H9 (cell line): Measurements from ENCODE around the gene CABLES2. TPM values are rescaled to one million over a fixed set of nuclear protein-coding genes. Genes with fewer than 3 reads are reported as not detected.

Source experiments
- DNase-seq: peaks from one replicate; pipeline ENCODE4 v3.0.0-alpha.2; 2017
- H2AFZ ChIP-seq: one replicate; pipeline ENCODE4 v1.6.1; 2013; ENCODE audit warnings: mild to moderate bottlenecking, low read length, control low read depth, moderate library complexity
- H2AK5ac ChIP-seq: 2 replicates; pipeline ENCODE4 v1.6.1; 2013; ENCODE audit warnings: low read length, control low read depth, mixed read lengths; ENCODE audit not compliant: insufficient read length
- H2BK120ac ChIP-seq: one replicate; pipeline ENCODE4 v1.6.1; 2013; ENCODE audit warnings: low read depth, mild to moderate bottlenecking, low read length, control low read depth, inconsistent platforms; ENCODE audit not compliant: poor library complexity, severe bottlenecking
- H2BK12ac ChIP-seq: 2 replicates; pipeline ENCODE4 v1.6.1; 2013; ENCODE audit warnings: low read length, control low read depth, mixed read lengths, low read depth; ENCODE audit not compliant: insufficient read length
- H2BK15ac ChIP-seq: 2 replicates; pipeline ENCODE4 v1.6.1; 2013; ENCODE audit warnings: low read depth, low read length, control low read depth
- H2BK20ac ChIP-seq: one replicate; pipeline ENCODE4 v1.6.1; 2013; ENCODE audit warnings: low read depth, mild to moderate bottlenecking, low read length, control low read depth, inconsistent platforms; ENCODE audit not compliant: poor library complexity, severe bottlenecking
- H2BK5ac ChIP-seq: 2 replicates; pipeline ENCODE4 v1.6.1; 2013; ENCODE audit warnings: low read length, control low read depth, mixed read lengths; ENCODE audit not compliant: insufficient read length
- H3K14ac ChIP-seq: 2 replicates; pipeline ENCODE4 v1.6.1; 2013; ENCODE audit warnings: low read length, control low read depth; ENCODE audit not compliant: insufficient read depth
- H3K18ac ChIP-seq: 2 replicates; pipeline ENCODE4 v1.6.1; 2013; ENCODE audit warnings: low read depth, mild to moderate bottlenecking, mixed read lengths, low read length, control low read depth; ENCODE audit not compliant: insufficient read length
- H3K23ac ChIP-seq: 2 replicates; pipeline ENCODE4 v1.6.1; 2013; ENCODE audit warnings: low read length, control low read depth, mixed read lengths, low read depth; ENCODE audit not compliant: insufficient read length
- H3K23me2 ChIP-seq: 2 replicates; pipeline ENCODE4 v1.6.1; 2013; ENCODE audit warnings: low read depth, mild to moderate bottlenecking, mixed read lengths, low read length, control low read depth; ENCODE audit not compliant: insufficient read length, poor library complexity, severe bottlenecking
- H3K27ac ChIP-seq: 2 replicates; pipeline ENCODE4 v1.5.1; 2013; ENCODE audit warnings: low read length, control low read depth, mixed read lengths, low read depth; ENCODE audit not compliant: insufficient read length
- H3K27me3 ChIP-seq: 2 replicates; pipeline ENCODE4 v1.6.1; 2013; ENCODE audit warnings: low read length, control low read depth, inconsistent platforms; ENCODE audit not compliant: insufficient read depth
- H3K4ac ChIP-seq: 2 replicates; pipeline ENCODE4 v1.6.1; 2013; ENCODE audit warnings: low read depth, mild to moderate bottlenecking, control low read depth, inconsistent platforms, low read length, moderate library complexity
- H3K4me1 ChIP-seq: 2 replicates; pipeline ENCODE4 v1.6.1; 2013; ENCODE audit warnings: low read length, control low read depth, inconsistent platforms; ENCODE audit not compliant: insufficient read depth
- H3K4me2 ChIP-seq: 2 replicates; pipeline ENCODE4 v1.6.1; 2013; ENCODE audit warnings: low read length, control low read depth, mixed read lengths; ENCODE audit not compliant: insufficient read length, insufficient read depth
- H3K56ac ChIP-seq: 2 replicates; pipeline ENCODE4 v1.6.1; 2013; ENCODE audit warnings: low read depth, mild to moderate bottlenecking, mixed read lengths, low read length, control low read depth; ENCODE audit not compliant: insufficient read length
- H3K79me1 ChIP-seq: 2 replicates; pipeline ENCODE4 v1.6.1; 2013; ENCODE audit warnings: low read depth, mild to moderate bottlenecking, moderate library complexity, low read length, control low read depth, inconsistent platforms; ENCODE audit not compliant: insufficient read depth, poor library complexity, severe bottlenecking
- H3K79me2 ChIP-seq: 2 replicates; pipeline ENCODE4 v1.6.1; 2013; ENCODE audit warnings: low read length, control low read depth, inconsistent platforms; ENCODE audit not compliant: insufficient read depth
- H3K9ac ChIP-seq: 2 replicates; pipeline ENCODE4 v1.6.1; 2013; ENCODE audit warnings: low read length, control low read depth, mixed read lengths; ENCODE audit not compliant: insufficient read length; ENCODE audit errors: extremely low read depth
- H3K9me3 ChIP-seq: one replicate; pipeline ENCODE4 v1.6.1; 2013; ENCODE audit warnings: low read depth, low read length, inconsistent platforms; ENCODE audit not compliant: control insufficient read depth
- H3T11ph ChIP-seq: one replicate; pipeline ENCODE4 v1.6.1; 2013; ENCODE audit warnings: mild to moderate bottlenecking, low read length, control low read depth, inconsistent platforms
- H4K20me1 ChIP-seq: one replicate; pipeline ENCODE4 v1.6.1; 2013; ENCODE audit not compliant: control insufficient read depth, insufficient read length, insufficient read depth
- H4K5ac ChIP-seq: 2 replicates; pipeline ENCODE4 v1.6.1; 2013; ENCODE audit warnings: low read depth, mild to moderate bottlenecking, mixed read lengths, low read length, control low read depth; ENCODE audit not compliant: insufficient read length
- H4K8ac ChIP-seq: replicated peaks from 2 replicates; pipeline ENCODE4 v1.6.1; 2013; ENCODE audit warnings: low read length, control low read depth, mixed read lengths, low read depth; ENCODE audit not compliant: insufficient read length
- H4K91ac ChIP-seq: 2 replicates; pipeline ENCODE4 v1.6.1; 2013; ENCODE audit warnings: low read depth, mild to moderate bottlenecking, moderate library complexity, mixed read lengths, low read length, control low read depth; ENCODE audit not compliant: insufficient read length
- H3K27ac Mint-ChIP-seq, 3 experiments: 2 replicates in 2 of 3; 3 replicates in 1 of 3; pipeline ENCODE4 v1.8.0; 2020 to 2021; ENCODE audit warnings: mixed read lengths in 3 of 3, mild to moderate bottlenecking in 1 of 3, moderate library complexity in 1 of 3
- H3K27me3 Mint-ChIP-seq: 2 replicates; pipeline ENCODE4 v1.8.0; 2021; ENCODE audit warnings: low read depth, mild to moderate bottlenecking, moderate library complexity, mixed read lengths
- H3K36me3 Mint-ChIP-seq, 3 experiments: 2 replicates in 2 of 3; 3 replicates in 1 of 3; pipeline ENCODE4 v1.8.0; 2020 to 2021; ENCODE audit warnings: low read depth in 3 of 3, mixed read lengths in 3 of 3; ENCODE audit not compliant: insufficient read depth in 1 of 3
- H3K4me1 Mint-ChIP-seq, 2 experiments: 2 replicates each; pipeline ENCODE4 v1.8.0; 2020; ENCODE audit warnings: mixed read lengths in 2 of 2
- H3K4me3 Mint-ChIP-seq, 2 experiments: 2 replicates in 1 of 2; 3 replicates in 1 of 2; pipeline ENCODE4 v1.8.0; 2020 to 2021; ENCODE audit warnings: mild to moderate bottlenecking in 2 of 2, mixed read lengths in 2 of 2, moderate library complexity in 1 of 2
- H3K9me3 Mint-ChIP-seq, 2 experiments: 2 replicates in 1 of 2; 3 replicates in 1 of 2; pipeline ENCODE4 v1.8.0; 2020; ENCODE audit warnings: mild to moderate bottlenecking in 2 of 2, mixed read lengths in 2 of 2, moderate library complexity in 1 of 2
- WGBS: extraction: QIAGEN DNeasy Blood & Tissue Kit; methylation state at CpG from one replicate; pipeline ENCODE4 v1.1.7; 2013; ENCODE audit warnings: missing lambda C conversion rate, low lambda C conversion rate, mixed read lengths; ENCODE audit not compliant: insufficient read length; ENCODE audit errors: extremely low coverage; 5-methylcytosine and 5-hydroxymethylcytosine counted together
- total RNA-seq: library from RNA; stranded (reverse); gene quantifications from 2 replicates; pipeline ENCODE4 v1.2.1, GENCODE V29; 2021
- TF ChIP-seq, protein P1 (sequence below): fragments of 200-600 bp; sonication (generic); conservative IDR thresholded peaks from 3 replicates; pipeline ENCODE4 v1.8.0; 2021; ENCODE audit warnings: antibody characterized with exemption, mild to moderate bottlenecking

CABLES2 gene
- total RNA-seq, 1 experiment from 2014 or later, result 10.8 TPM

DNA sequence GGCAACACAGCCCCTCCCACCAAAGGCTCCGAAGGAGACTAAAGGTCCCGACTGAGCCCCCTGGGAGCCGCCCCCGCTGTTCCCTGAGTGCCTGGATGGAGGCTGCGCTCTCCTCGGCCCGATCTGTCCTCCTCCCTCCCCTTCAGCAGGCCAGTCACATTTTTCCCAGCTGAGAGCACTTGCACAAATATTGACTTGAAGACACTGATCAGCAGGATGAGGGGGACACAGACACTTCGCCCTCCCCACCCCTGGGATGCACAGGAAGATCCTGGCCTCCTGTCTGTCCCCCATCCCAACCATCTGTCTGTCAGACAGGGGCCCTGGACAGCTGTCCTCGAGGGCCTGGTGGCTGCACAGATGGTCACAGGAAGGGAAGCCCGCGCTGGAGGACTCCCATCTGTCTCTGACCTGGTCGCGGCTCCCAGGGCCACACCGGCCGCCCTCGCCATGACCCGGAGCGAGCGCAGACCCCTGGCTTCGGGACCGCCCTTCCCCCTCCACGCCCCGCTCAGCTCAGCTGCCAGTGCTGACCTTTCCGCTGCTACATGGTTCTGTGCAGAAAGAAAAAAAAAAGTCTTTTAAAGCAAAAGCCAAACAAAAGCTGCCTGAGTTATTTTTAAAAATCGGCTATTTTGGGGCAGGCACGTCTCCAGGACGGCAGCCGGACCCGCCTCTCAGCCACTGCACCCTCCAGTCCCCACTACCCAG is 51.1 kb downstream of the CABLES2 start:
- H4K8ac ChIP-seq, result no peak overlapping the region
- no peak overlapping the region for H2BK120ac ChIP-seq
- peaks cover 2% of the 10 kb centered on the region for H3K23me2 ChIP-seq
- no peak overlapping the region for H2BK20ac ChIP-seq
- H3T11ph ChIP-seq, result no peak overlapping the region
- Mint-ChIP-seq H3K27ac (peak overlapping the region; percentile 65 to 85 (median 84); a peak in 6 of 7 replicates), H3K27me3 (no peaks in the 10 kb centered on the region), H3K9me3 (no peaks in the 10 kb centered on the region), H3K4me1 (peaks cover 15 to 35% of the 10 kb centered on the region in 2 experiments), H3K4me3 (no peak overlapping the region; a peak in 1 of 5 replicates), H3K36me3 (peaks cover 0 to 20% (median 13%) of the 10 kb centered on the region in 3 experiments; a peak in 5 of 7 replicates)
- H4K5ac ChIP-seq, result no peak overlapping the region
- H3K27me3 ChIP-seq, result no peaks in the 10 kb centered on the region
- H2BK12ac ChIP-seq, result no peak overlapping the region
- no peak overlapping the region; the same call in 1 of the 2 replicates for H3K14ac ChIP-seq
- H2BK15ac ChIP-seq, result no peak overlapping the region
- H3K9me3 ChIP-seq, result no peaks in the 10 kb centered on the region
- H3K4ac ChIP-seq, result no peak overlapping the region; the same call in 1 of the 2 replicates
- no peak overlapping the region for H3K9ac ChIP-seq
- H3K4me1 ChIP-seq, result no peaks in the 10 kb centered on the region; the same call in 1 of the 2 replicates
- no peaks in the 10 kb centered on the region for H4K20me1 ChIP-seq
- H2BK5ac ChIP-seq, result no peak overlapping the region
- H3K56ac ChIP-seq, result no peak overlapping the region
- TF ChIP-seq, protein P1, sequence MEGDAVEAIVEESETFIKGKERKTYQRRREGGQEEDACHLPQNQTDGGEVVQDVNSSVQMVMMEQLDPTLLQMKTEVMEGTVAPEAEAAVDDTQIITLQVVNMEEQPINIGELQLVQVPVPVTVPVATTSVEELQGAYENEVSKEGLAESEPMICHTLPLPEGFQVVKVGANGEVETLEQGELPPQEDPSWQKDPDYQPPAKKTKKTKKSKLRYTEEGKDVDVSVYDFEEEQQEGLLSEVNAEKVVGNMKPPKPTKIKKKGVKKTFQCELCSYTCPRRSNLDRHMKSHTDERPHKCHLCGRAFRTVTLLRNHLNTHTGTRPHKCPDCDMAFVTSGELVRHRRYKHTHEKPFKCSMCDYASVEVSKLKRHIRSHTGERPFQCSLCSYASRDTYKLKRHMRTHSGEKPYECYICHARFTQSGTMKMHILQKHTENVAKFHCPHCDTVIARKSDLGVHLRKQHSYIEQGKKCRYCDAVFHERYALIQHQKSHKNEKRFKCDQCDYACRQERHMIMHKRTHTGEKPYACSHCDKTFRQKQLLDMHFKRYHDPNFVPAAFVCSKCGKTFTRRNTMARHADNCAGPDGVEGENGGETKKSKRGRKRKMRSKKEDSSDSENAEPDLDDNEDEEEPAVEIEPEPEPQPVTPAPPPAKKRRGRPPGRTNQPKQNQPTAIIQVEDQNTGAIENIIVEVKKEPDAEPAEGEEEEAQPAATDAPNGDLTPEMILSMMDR, result no peak
- H3K23ac ChIP-seq, result no peak overlapping the region
- H2AFZ ChIP-seq, result no peak overlapping the region
- no CpG with 5 or more reads among the region's 29 CpGs for WGBS
- no peak overlapping the region for H3K4me2 ChIP-seq
- peaks cover 4% of the 10 kb centered on the region; the same call in 1 of the 2 replicates for H3K79me2 ChIP-seq
- no peak overlapping the region for H2AK5ac ChIP-seq
- no peak overlapping the region for H4K91ac ChIP-seq
- H3K79me1 ChIP-seq, result peaks cover 5% of the 10 kb centered on the region
- DNase-seq, result no peak
- no peak overlapping the region for H3K27ac ChIP-seq
- no peak overlapping the region for H3K18ac ChIP-seq
